Heart right ventricle (tissue), 16 donors: Measurements from ENCODE around the gene PPIL1. TPM values are rescaled to one million over a fixed set of nuclear protein-coding genes. Genes with fewer than 3 reads are reported as not detected.

ENCODE experiments used
- ATAC-seq, 8 donors: fragments of 200-7000 bp; cut with Tn5 transposase; one replicate each; pipeline ENCODE4 v1.9.1; 2020; ENCODE audit warnings: mild to moderate bottlenecking in 8 of 8, moderate library complexity in 8 of 8, moderate number of reproducible peaks in 1 of 8
- DNase-seq, 2 donors: peaks; one replicate each; pipeline ENCODE4 v3.0.0-alpha.2; 2020
- H3K27ac ChIP-seq, 10 donors: fragments of 200-600 bp; sonication (generic) in 2 of 10; one replicate each; pipeline versions ENCODE4 v1.5.0 to v1.8.0; 2020 to 2022; ENCODE audit warnings: mild to moderate bottlenecking in 3 of 10
- H3K27me3 ChIP-seq, 7 donors: fragments of 200-600 bp; one replicate each; pipeline ENCODE4 v1.8.0; 2021 to 2022; ENCODE audit warnings: mild to moderate bottlenecking in 2 of 7
- H3K36me3 ChIP-seq, 9 donors: fragments of 200-600 bp; sonication (generic) in 1 of 9; one replicate each; pipeline versions ENCODE4 v1.5.0 to v1.8.0; 2020 to 2022; ENCODE audit warnings: mild to moderate bottlenecking in 2 of 9
- H3K4me1 ChIP-seq, 9 donors: fragments of 200-600 bp; sonication (generic) in 1 of 9; one replicate each; pipeline versions ENCODE4 v1.5.0 to v1.8.0; 2020 to 2022; ENCODE audit warnings: mild to moderate bottlenecking in 4 of 9
- H3K4me3 ChIP-seq, 10 donors: fragments of 200-600 bp; sonication (generic) in 2 of 10; one replicate each; pipeline versions ENCODE4 v1.5.0 to v1.8.0; 2020 to 2022; ENCODE audit warnings: mild to moderate bottlenecking in 7 of 10, moderate library complexity in 2 of 10
- H3K9me3 ChIP-seq, 11 donors: fragments of 200-600 bp in 10 of 11; sonication (generic) in 2 of 11; one replicate each; pipeline versions ENCODE4 v1.5.0 to v1.8.0; 2013 to 2022; ENCODE audit warnings: mild to moderate bottlenecking in 2 of 11, control low read depth in 1 of 11, moderate library complexity in 1 of 11
- WGBS, 2 donors: extraction: QIAGEN DNeasy Blood & Tissue Kit; methylation state at CpG; one replicate each; pipeline ENCODE4 v1.1.7; 2013; ENCODE audit warnings: inconsistent platforms in 1 of 2; 5-methylcytosine and 5-hydroxymethylcytosine counted together
- intact Hi-C, 10 donors: fragments of 100-400 bp; cut with DNase I; formaldehyde crosslinking; loops; one replicate each; pipeline versions ENCODE4 v1.11.1 to v1.14.2; 2022
- polyA plus RNA-seq, 2 donors: library from polyadenylated mRNA; stranded (reverse); fragments of 200-250 nt; gene quantifications; one replicate each; pipeline ENCODE4 v1.2.3, GENCODE V29; 2013
- total RNA-seq, 10 donors: library from RNA; stranded (reverse); fragmentation: NEBNext Ultra II Directional in 3 of 10; extraction: Animal tissue kit (Norgen Biotek cat#: 25700) in 3 of 10; gene quantifications; one replicate each; pipeline versions ENCODE4 v1.2.1 to v1.2.4, GENCODE V29; 2021 to 2023
- TF ChIP-seq, protein P1 (sequence below), 9 donors: fragments of 200-600 bp; sonication (generic) in 2 of 9; IDR thresholded peaks; one replicate each; pipeline versions ENCODE4 v1.5.0 to v1.8.0; 2021 to 2022; ENCODE audit warnings: antibody characterized with exemption in 9 of 9, mild to moderate bottlenecking in 5 of 9, moderate library complexity in 1 of 9
- donor health status: Arrhythmogenic right ventricular cardiomyopathy.
- donor health status: ischemic (EF 13 %, LVEDD 7.1; RV severe dilation, severe dysfunction).
- donor health status: healthy with polysubstance abuse.
- donor health status: DM: no; HTN: yes; CAD: no.
- donor health status: DM: no; HTN: no; CAD: no.
- donor health status: ischemic (EF 25% LVEDD 6.9; RV normal size, moderate dysfunction).
- donor health status: ischemic (EF 25% LVEDD 5.7; RV mildly dilated, moderate dysfunction).
- donor health status: healthy.
- donor health status: DM: yes; HTN: yes; CAD: no.
- donor health status: Ischemic cardiomyopathy.
- donor health status: ischemic (EF 35%, LVEDD 5.7; RV mildly dilated, moderate dysfunction).
- donor health status: nonischemic (EF 11% LVEDD 7.7; RV severe dilation, severe dysfunction).
- donor health status: DM: yes; HTN: yes; CAD: no.
- donor health status: PGD.
- donor health status: ischemic (EF 29% LVEDD 5.4; RV normal size, mild dysfunction).
- donor health status: nonischemic (EF 23%, LVEDD 6.1; RV moderate dilation, normal function).

Gene PPIL1
- total and polyA plus RNA-seq, 12 donors: 21.1 to 106 (median 48.4) TPM

DNA sequence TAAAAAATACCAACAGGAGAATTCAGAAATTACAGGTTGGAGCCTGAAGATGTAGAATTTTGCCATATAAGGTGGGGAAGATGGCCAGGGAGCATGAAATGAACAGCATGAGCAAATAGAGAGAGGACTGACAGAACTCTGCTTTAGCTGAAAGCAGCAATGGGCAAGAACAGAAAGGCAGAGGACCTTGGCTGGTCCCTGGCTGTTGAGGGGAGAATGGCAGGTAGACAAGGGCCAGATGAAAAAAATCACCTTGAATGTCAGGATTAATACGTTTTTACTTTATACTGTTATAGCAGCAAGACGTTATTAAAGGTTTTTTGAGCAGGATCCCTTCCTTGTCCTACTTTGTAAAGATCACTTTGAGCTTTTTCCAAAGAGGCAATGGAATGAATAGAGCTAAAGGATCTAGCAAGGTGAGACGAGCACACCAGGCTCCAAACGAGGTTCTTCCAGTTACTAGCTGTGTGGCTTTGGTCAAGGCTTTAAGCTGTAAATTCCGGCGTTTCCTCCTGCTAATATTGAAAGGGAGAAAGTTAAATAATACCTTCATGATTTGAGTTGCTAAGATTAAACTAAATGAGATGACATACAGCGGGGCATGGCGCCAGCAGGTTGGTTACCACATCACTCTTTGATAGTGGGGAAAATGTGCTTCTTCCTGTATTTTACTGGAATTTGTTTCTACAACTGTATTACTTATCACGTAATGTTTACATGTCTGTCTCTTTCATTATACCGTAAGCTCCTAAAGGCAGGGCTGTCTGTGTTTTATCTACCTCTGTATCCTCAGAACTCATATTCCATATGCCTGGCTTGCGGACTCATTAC is 776 bp downstream of the PPIL1 start:
- H3K4me1 ChIP-seq: peaks cover 2 to 45% (median 20%) of the 10 kb centered on the region in 9 donors
- TF ChIP-seq, protein P1, sequence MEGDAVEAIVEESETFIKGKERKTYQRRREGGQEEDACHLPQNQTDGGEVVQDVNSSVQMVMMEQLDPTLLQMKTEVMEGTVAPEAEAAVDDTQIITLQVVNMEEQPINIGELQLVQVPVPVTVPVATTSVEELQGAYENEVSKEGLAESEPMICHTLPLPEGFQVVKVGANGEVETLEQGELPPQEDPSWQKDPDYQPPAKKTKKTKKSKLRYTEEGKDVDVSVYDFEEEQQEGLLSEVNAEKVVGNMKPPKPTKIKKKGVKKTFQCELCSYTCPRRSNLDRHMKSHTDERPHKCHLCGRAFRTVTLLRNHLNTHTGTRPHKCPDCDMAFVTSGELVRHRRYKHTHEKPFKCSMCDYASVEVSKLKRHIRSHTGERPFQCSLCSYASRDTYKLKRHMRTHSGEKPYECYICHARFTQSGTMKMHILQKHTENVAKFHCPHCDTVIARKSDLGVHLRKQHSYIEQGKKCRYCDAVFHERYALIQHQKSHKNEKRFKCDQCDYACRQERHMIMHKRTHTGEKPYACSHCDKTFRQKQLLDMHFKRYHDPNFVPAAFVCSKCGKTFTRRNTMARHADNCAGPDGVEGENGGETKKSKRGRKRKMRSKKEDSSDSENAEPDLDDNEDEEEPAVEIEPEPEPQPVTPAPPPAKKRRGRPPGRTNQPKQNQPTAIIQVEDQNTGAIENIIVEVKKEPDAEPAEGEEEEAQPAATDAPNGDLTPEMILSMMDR (IDR thresholded peaks at IDR 0.05): peak in 2 of 9 donors; percentile 11 to 16
- peaks cover 0 to 29% (median 0%) of the 10 kb centered on the region in 9 donors for H3K36me3 ChIP-seq
- intact Hi-C loops: loop anchor here in 1 of 10 donors (10.0 kb wide), 1 partner anchor 341 kb away; no protein-coding TSS in a partner anchor
- H3K27me3 ChIP-seq: no peaks in the 10 kb centered on the region
- no peaks in the 10 kb centered on the region for H3K9me3 ChIP-seq
- peak in 1 of 2 donors; percentile 23 for DNase-seq
- ATAC-seq: no peak
- 12 to 16% methylated on average over 11 of the region's 11 CpGs for WGBS, 2 donors
- peak overlapping the region; percentile 45 to 94 (median 83) for H3K4me3 ChIP-seq
- peak overlapping the region; percentile 37 to 98 (median 92) for H3K27ac ChIP-seq

DNA sequence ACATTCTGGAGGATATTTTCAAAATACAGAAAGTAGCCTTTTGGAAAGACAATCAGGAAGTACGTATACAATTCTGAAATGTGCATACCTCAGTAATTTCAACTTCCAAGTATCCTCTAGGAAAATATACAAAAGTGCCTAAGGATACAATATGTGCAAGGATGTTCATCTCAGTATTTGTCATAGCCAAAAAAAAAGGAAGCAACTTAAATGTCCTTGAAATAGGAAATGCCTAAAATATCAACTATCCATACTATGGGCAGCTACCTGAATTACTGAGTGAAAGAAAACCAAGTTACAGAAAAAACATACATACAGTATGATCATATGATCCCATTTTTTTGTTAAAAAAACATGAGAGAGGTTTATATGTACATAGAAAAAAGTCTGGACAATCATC is 1.5 kb downstream of the PPIL1 start:
- Histone ChIP-seq H3K4me1 (peaks cover 2 to 50% (median 21%) of the 10 kb centered on the region in 9 donors), H3K27ac (peak overlapping the region in 2 of 10 donors; percentile 93 to 98), H3K27me3 (no peaks in the 10 kb centered on the region), H3K4me3 (no peak overlapping the region), H3K9me3 (no peaks in the 10 kb centered on the region), H3K36me3 (peaks cover 0 to 34% (median 0%) of the 10 kb centered on the region in 9 donors)
- intact Hi-C loops: loop anchor here in 1 of 10 donors (10.0 kb wide), 1 partner anchor 342 kb away; no protein-coding TSS in a partner anchor
- ATAC-seq: no peak
- TF ChIP-seq, protein P1 (IDR thresholded peaks at IDR 0.05): no peak
- WGBS, 2 donors: 89% methylated on average over 1 of the region's 1 CpG
- no peak for DNase-seq

DNA sequence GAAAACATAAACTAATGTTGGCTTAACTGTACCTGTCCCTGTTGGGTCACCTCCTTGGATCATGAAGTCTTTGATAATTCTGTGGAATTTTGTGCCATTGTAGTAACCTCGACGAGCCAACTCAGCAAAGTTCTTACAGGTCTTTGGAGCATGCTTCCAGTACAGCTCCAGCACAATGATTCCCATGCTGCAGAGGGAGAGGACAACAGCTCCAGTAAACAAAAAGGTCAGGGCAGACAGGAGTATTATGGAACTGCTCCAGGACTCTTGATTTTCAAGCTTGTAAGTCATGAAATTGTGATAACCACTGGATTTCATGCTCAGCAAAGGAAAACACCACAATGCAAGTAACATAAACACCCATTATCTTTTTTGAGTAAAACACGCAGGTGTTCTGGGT is 2.9 kb downstream of the PPIL1 start:
- intact Hi-C loops: loop anchor here in 1 of 10 donors (10.0 kb wide), 1 partner anchor 343 kb away; no protein-coding TSS in a partner anchor
- TF ChIP-seq, protein P1 (IDR thresholded peaks at IDR 0.05): no peak
- 58 to 68% methylated on average over 3 of the region's 3 CpGs for WGBS, 2 donors
- no peak for ATAC-seq
- H3K27ac ChIP-seq: peak overlapping the region in 7 of 10 donors; percentile 0 to 66 (median 17)
- H3K4me3 ChIP-seq: no peak overlapping the region
- H3K27me3 ChIP-seq: no peaks in the 10 kb centered on the region
- H3K36me3 ChIP-seq: peaks cover 0 to 41% (median 0%) of the 10 kb centered on the region in 9 donors
- H3K9me3 ChIP-seq: no peaks in the 10 kb centered on the region
- H3K4me1 ChIP-seq: peaks cover 2 to 58% (median 31%) of the 10 kb centered on the region in 9 donors
- DNase-seq: no peak

DNA sequence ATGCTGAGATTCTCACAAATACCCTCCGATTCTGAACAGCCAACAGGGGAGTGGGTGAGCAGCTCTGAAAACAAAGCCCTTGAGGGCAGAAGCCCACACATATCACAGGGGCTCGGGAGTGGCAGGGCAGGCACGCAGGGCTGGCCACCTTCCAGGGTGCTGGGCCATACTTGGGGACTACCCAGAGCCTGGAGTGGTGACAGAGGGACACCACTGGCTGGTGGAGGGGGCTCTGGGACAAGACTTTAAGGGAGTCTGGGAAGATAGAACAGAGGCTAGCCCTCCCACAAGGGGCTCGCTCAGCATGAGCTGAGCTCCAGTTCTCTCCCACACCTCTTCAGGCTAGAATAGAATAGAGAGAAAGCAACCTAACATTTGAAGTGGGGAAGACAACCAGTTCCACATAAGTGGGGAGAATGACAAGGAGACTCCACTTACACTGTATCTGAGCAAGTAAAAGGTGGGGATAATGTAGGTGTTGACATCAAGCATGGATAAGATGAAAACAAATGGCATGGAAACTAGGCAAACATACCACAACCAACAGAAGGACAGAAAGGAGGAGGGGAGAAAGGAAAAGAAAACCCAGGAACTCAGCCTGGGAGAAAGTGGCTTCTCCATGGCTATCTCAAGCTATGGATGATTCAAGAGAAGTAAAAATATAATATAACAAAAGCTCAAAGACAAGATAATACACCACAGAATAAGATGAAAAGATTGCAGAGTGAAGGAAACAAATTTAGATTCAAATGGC is 7.0 kb downstream of the PPIL1 start:
- 41 to 62% methylated on average over 4 of the region's 4 CpGs for WGBS, 2 donors
- TF ChIP-seq, protein P1 (IDR thresholded peaks at IDR 0.05): no peak
- peak; percentile 63 to 91 (median 82) for ATAC-seq
- no peaks in the 10 kb centered on the region for H3K27me3 ChIP-seq
- peak in 1 of 2 donors; percentile 60 for DNase-seq
- peaks cover 0 to 71% (median 31%) of the 10 kb centered on the region in 9 donors for H3K4me1 ChIP-seq
- H3K4me3 ChIP-seq: no peak overlapping the region
- H3K36me3 ChIP-seq: peaks cover 0 to 77% (median 0%) of the 10 kb centered on the region in 9 donors
- H3K27ac ChIP-seq: peak overlapping the region; percentile 67 to 85 (median 77)
- H3K9me3 ChIP-seq: no peaks in the 10 kb centered on the region
- intact Hi-C loops: no loop called here
